Cardiac fibroblast (primary cell): ENCODE results near the gene DNASE2.
"Not testable (repeated sequence)": the region's sequence is repeated elsewhere in the genome, so short reads cannot be mapped to it uniquely, and the experiment has no call there.

Source experiments
- DNase-seq, 2 donors: peaks; one replicate each; pipeline versions ENCODE4 v3.0.0 to v3.0.0-alpha.2; 2010; ENCODE audit warnings: low read depth in 2 of 2
- H3K4me3 ChIP-seq, 2 donors: replicated peaks in 1 of 2; 1 replicate in 1 of 2; 2 replicates in 1 of 2; pipeline ENCODE4 v1.5.1; 2011; ENCODE audit warnings: low read depth in 2 of 2, low read length in 2 of 2, mild to moderate bottlenecking in 2 of 2, moderate library complexity in 1 of 2
- CTCF ChIP-seq: IDR thresholded peaks from one replicate; pipeline ENCODE4 v1.5.1; 2011; ENCODE audit warnings: low read depth, mild to moderate bottlenecking, low read length, inconsistent platforms

DNASE2 gene

GRCh38 chr19:12859546-12859945 lies 21.7 kb downstream of the DNASE2 start:
- no peak for DNase-seq
- TF ChIP-seq CTCF: no peak
- no peak overlapping the region for H3K4me3 ChIP-seq

- DNase-seq: no peak
- TF ChIP-seq CTCF: no peak
- no peak overlapping the region for H3K4me3 ChIP-seq
Measured at GRCh38 chr19:12858041-12858928, 23.0 kb downstream of the DNASE2 start.

GRCh38 chr19:12856653-12857052 lies 24.6 kb downstream of the DNASE2 start:
- no peak for TF ChIP-seq CTCF
- H3K4me3 ChIP-seq: no peak overlapping the region

GRCh38 chr19:12847159-12848139 lies 33.8 kb downstream of the DNASE2 start:
- TF ChIP-seq CTCF: peak; percentile 68
- H3K4me3 ChIP-seq: peak overlapping the region; percentile 13 to 32
- DNase-seq: peak; percentile 80 to 82

More at GRCh38 chr19:12856653-12857052, 24.6 kb downstream of the DNASE2 start:
- DNase-seq: no peak

GRCh38 chr19:12846613-12847012 lies 34.6 kb downstream of the DNASE2 start:
- DNase-seq, H3K4me3 ChIP-seq: not testable (repeated sequence)

GRCh38 chr19:12843999-12844732 lies 37.1 kb downstream of the DNASE2 start:
- DNase-seq: no peak
- TF ChIP-seq CTCF: no peak

More at GRCh38 chr19:12843999-12844732, 37.1 kb downstream of the DNASE2 start:
- no peak overlapping the region for H3K4me3 ChIP-seq
